Adrenal gland (tissue), 12 donors: Measurements from ENCODE around the gene SPATA31C1. TPM values are rescaled to one million over a fixed set of nuclear protein-coding genes. Genes with fewer than 3 reads are reported as not detected.

Experiments
- DNase-seq, 7 donors: peaks; one replicate each; pipeline ENCODE4 v3.0.0-alpha.2; 2019 to 2020
- H3K27ac ChIP-seq, 5 donors: fragments of 200-600 bp; sonication (generic) in 4 of 5; 1 replicate in 3 of 5; 2 replicates in 2 of 5; pipeline versions ENCODE4 v1.5.1 to v1.8.0; 2016 to 2020; ENCODE audit warnings: mild to moderate bottlenecking in 1 of 5
- H3K27me3 ChIP-seq: fragments of 200-600 bp; 2 replicates; pipeline ENCODE4 v1.8.0; 2021
- H3K36me3 ChIP-seq, 2 donors: fragments of 200-600 bp; replicated peaks in 1 of 2; 1 replicate in 1 of 2; 2 replicates in 1 of 2; pipeline versions ENCODE4 v1.5.1 to v1.8.0; 2018 to 2022
- H3K4me1 ChIP-seq, 2 donors: fragments of 200-600 bp; replicated peaks in 1 of 2; 1 replicate in 1 of 2; 2 replicates in 1 of 2; pipeline versions ENCODE4 v1.5.1 to v1.8.0; 2018 to 2021
- H3K4me3 ChIP-seq, 4 donors: fragments of 200-600 bp; sonication (generic) in 3 of 4; one replicate each; pipeline ENCODE4 v1.5.1; 2016 to 2018
- H3K9me3 ChIP-seq, 3 donors: fragments of 200-600 bp; sonication (generic) in 1 of 3; replicated peaks in 1 of 3; 1 replicate in 2 of 3; 2 replicates in 1 of 3; pipeline versions ENCODE4 v1.5.1 to v1.8.0; 2016 to 2021
- POLR2A ChIP-seq, 2 donors: fragments of 450-650 bp; IDR thresholded peaks; one replicate each; pipeline ENCODE4 v1.6.1; 2017; ENCODE audit warnings: antibody characterized with exemption in 2 of 2, mild to moderate bottlenecking in 2 of 2, moderate library complexity in 1 of 2
- WGBS, 4 donors: extraction: QIAGEN DNeasy Blood & Tissue Kit in 2 of 4; methylation state at CpG; one replicate each; pipeline versions ENCODE4 v1.1.5 to v1.1.7; 2013 to 2017; 5-methylcytosine and 5-hydroxymethylcytosine counted together
- intact Hi-C, 2 donors: fragments of 100-400 bp; cut with DNase I; formaldehyde crosslinking; loops; one replicate each; pipeline versions ENCODE4 v1.14.1 to v1.15.0; 2022 to 2023
- polyA plus RNA-seq, 3 donors: library from polyadenylated mRNA; stranded (reverse); fragments of 200-250 nt in 2 of 3; fragments of 350-450 nt in 1 of 3; fragmentation: Illumina TruSeq in 1 of 3; extraction: RNeasy Lipid Tissue Mini Kit (QIAGEN cat#74804) in 1 of 3; gene quantifications; one replicate each; pipeline ENCODE4 v1.2.3, GENCODE V29; 2013 to 2014
- total RNA-seq, 9 donors: library from RNA; depleted of rRNA in 4 of 9; stranded (reverse); fragments of >200 nt in 4 of 9; fragments of 120-200 nt in 1 of 9; fragmentation: NEBNext Ultra II Directional in 1 of 9; extraction: Animal tissue kit (Norgen Biotek cat#: 25700) in 1 of 9; gene quantifications; one replicate each; pipeline versions ENCODE4 v1.1.0 to v1.2.4, GENCODE V29; 2013 to 2023
- TF ChIP-seq, protein P1 (sequence below), 6 experiments: fragments of 450-650 bp in 4 of 6; fragments of 200-600 bp in 2 of 6; sonication (generic) in 1 of 6; IDR thresholded peaks; 1 replicate in 5 of 6; 2 replicates in 1 of 6; pipeline versions ENCODE4 v1.5.1 to v1.8.0; 2016 to 2021; ENCODE audit warnings: antibody characterized with exemption in 6 of 6, mild to moderate bottlenecking in 2 of 6, moderate library complexity in 1 of 6
- donor health status: healthy with polysubstance abuse.
- donor health status: Bipolar disorder and iron deficiency.
- donor health status: DM: yes; HTN: yes; CAD: no.
- donor health status: DM: no; HTN: no; CAD: no.
- donor health status: DM: no; HTN: no; CAD: no.
- donor health status: DM: yes; HTN: yes; CAD: no.

The SPATA31C1 gene
- total and polyA plus RNA-seq, 12 donors: not detected

- intact Hi-C loops: no loop called here
- TF ChIP-seq, protein P1, sequence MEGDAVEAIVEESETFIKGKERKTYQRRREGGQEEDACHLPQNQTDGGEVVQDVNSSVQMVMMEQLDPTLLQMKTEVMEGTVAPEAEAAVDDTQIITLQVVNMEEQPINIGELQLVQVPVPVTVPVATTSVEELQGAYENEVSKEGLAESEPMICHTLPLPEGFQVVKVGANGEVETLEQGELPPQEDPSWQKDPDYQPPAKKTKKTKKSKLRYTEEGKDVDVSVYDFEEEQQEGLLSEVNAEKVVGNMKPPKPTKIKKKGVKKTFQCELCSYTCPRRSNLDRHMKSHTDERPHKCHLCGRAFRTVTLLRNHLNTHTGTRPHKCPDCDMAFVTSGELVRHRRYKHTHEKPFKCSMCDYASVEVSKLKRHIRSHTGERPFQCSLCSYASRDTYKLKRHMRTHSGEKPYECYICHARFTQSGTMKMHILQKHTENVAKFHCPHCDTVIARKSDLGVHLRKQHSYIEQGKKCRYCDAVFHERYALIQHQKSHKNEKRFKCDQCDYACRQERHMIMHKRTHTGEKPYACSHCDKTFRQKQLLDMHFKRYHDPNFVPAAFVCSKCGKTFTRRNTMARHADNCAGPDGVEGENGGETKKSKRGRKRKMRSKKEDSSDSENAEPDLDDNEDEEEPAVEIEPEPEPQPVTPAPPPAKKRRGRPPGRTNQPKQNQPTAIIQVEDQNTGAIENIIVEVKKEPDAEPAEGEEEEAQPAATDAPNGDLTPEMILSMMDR (IDR thresholded peaks at IDR 0.05): no peak
- no peak for TF ChIP-seq POLR2A (IDR thresholded peaks at IDR 0.05)
- Histone ChIP-seq H3K27me3 (no peaks in the 10 kb centered on the region), H3K9me3 (no peaks in the 10 kb centered on the region), H3K36me3 (no peaks in the 10 kb centered on the region), H3K27ac (no peak overlapping the region), H3K4me3 (no peak overlapping the region), H3K4me1 (no peaks in the 10 kb centered on the region)
- DNase-seq: peak in 1 of 7 donors; percentile 34
- WGBS, 4 donors: 89 to 92% (median 90%) methylated on average over 12 to 17 of the region's 17 CpGs
Measured at GRCh38 chr9:87884578-87885459, 32.9 kb upstream of the SPATA31C1 start.

GRCh38 chr9:87885484-87886189 is 32.1 kb upstream of the SPATA31C1 start:
- no peaks in the 10 kb centered on the region for H3K4me1 ChIP-seq
- no peak overlapping the region for H3K27ac ChIP-seq
- H3K4me3 ChIP-seq: no peak overlapping the region
- intact Hi-C loops: no loop called here
- H3K27me3 ChIP-seq: no peaks in the 10 kb centered on the region
- WGBS, 4 donors: 88 to 93% (median 90%) methylated on average over 9 to 13 of the region's 13 CpGs
- no peaks in the 10 kb centered on the region for H3K36me3 ChIP-seq
- no peak for TF ChIP-seq POLR2A (IDR thresholded peaks at IDR 0.05)
- TF ChIP-seq, protein P1 (IDR thresholded peaks at IDR 0.05): no peak
- no peaks in the 10 kb centered on the region for H3K9me3 ChIP-seq
- peak in 1 of 7 donors; percentile 23 for DNase-seq

- intact Hi-C loops: no loop called here
- Histone ChIP-seq H3K27ac (no peak overlapping the region), H3K36me3 (no peaks in the 10 kb centered on the region), H3K9me3 (no peaks in the 10 kb centered on the region), H3K27me3 (no peaks in the 10 kb centered on the region), H3K4me3 (no peak overlapping the region), H3K4me1 (no peaks in the 10 kb centered on the region)
- DNase-seq: peak in 1 of 7 donors; percentile 30
- TF ChIP-seq, protein P1 (IDR thresholded peaks at IDR 0.05): no peak
- TF ChIP-seq POLR2A (IDR thresholded peaks at IDR 0.05): no peak
- WGBS, 4 donors: 80 to 83% (median 81%) methylated on average over 9 to 11 of the region's 11 CpGs
Measured at GRCh38 chr9:87886210-87886932, 31.4 kb upstream of the SPATA31C1 start.
